Bone marrow (tissue), 2 donors: Measurements from ENCODE around the gene C13orf46.

ENCODE experiments used
- DNase-seq, 2 donors: peaks; one replicate each; lab custom pipeline; 2025; lab: John Stamatoyannopoulos, UW

C13orf46 gene

DNA sequence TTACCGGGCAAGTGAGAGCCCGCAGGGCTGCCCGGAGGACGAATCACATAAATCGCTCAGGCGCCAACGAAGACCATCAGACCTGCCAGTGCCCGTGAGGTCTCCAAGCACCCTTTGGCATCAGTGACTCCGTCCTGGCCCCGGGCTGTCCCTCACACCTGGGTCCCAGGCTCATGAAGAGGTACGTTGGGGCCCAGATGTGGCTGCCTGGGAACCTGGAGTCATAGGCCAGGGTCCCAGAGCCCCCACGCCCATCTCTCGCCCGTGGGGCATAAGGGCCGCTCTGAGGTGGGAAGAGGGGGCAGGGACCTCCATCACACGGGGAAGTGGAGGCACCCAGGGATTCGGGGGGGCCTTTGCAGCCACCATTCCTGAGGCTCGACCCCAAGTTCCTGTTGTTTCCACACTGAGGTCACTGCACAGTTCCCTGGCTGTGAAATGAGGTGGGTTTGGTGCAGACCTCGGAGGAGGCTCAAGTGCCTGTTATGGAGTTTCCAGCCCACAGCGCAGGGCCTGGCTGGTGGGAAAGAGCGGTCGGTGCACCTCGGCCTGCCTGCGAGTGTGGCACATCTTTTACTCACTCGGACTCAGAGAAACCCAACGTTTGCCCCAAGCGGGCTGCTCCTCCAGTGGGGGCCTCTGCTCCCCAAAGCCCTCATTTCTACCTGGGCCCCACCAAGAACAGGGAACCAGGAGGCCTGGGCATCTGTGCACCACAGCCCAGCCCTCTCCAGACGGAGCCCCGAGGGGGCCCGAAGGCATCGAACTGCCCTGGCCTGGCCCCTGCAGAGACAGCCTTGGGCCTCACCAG, 35.9 kb upstream of the C13orf46 start:
- DNase-seq, result no peak

DNA sequence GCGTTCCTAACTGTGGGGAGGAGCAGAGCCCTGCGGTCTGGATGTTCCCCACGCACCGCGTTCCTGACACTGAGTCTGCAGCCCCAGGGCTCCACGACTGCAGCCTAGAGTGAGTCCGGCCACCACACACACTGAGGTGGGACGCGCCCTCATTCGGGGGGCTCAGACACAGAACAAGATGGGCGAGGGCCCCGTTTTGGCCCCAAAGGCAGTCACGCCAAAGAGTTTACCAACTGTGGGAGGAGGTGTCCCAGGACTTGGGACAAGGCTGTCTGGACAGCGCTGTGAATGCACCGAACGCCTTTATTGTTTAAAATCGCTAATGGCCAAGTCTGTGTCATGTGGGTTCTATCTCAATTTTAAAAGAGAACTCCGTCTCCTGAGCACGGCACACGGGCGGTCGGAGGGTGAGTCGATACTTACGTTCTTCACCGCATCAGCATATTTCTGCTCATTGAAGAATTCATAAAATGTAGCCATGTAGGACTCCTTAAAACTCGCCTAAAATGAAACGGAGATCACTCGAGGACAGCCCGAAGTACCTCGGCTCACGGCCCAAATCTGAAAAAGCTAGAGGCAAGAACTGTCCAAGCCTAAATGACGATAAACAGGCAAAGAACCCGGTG, 35.2 kb upstream of the C13orf46 start:
- no peak for DNase-seq

DNA sequence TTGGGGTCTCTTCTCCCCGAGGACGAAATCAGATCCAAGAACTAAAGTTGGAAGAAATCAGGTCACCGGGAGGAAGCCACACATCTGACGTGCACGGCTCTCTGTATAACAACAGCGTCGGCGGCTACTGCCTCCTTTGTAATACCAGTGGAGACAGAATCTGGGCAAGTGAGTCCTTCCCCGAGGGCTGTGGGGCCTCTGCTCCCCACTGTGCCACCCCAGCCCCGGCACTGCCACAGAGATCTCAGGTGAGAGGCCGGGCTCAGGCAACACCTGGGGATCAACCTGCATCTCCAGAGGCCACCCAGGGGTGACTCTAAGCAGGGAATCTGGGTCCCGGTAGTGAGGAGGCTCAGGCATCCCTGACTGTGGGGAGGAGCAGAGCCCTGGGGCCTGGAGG, 33.7 kb upstream of the C13orf46 start:
- DNase-seq, result no peak

DNA sequence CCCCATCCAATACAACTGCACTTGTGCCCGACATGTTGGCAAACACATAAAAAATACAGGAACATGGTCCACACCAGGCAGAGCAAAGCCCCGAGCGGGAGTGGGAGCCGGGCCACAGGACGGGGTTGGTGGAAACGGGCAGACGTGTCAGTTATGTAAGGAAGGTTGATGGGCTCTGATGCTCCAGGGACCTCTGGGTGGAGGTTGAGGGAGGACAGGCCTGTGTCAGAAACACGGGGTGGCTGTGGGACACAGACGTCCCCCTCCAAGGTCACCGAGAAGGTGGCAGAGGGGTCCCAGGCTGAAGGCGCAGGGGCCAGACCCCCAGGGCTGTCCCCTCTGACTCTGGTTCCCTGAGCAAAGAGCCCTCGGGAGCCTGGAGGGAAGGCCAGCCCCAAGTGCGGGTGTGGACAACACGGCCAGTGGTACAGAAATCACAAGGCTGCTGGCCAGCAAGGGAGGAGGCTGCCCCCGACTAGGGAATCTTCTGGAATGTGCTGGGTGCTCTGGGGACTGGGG, 31.4 kb upstream of the C13orf46 start:
- no peak for DNase-seq

DNA sequence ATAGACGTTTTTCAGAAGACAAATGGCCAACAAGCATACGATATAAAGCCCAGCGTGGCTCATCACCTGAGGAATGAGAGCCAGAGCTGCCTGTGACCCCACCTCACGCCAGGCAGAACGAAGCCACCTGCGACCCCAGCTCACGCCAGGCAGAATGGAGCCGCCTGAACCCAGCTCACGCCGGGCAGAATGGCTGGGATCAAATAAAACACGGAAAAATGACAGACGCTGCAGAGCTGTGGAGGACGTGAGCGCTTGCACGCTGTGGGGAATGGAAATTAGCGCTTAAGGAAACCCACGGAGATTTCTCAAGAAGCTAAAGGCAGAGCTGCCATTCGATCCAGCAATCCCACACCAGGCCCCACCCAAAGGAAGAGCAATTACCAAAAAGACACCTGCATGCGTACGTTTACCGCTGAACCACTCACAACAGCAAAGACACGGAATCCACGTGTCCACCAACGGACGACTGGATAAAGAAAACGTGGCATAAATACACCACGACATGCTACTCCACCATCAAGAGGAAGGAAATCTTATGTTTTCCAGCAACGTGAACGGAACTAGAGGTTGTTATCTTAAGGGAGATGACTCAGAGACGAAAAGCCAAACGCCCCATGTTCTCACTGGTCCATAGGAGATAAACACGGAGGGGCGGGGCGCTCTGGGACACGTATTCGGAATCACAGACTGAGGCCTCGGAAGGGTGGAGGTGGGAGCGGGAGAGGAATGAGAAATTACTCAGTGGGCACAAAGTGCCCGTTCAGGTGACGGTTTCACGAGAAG, 30.7 kb upstream of the C13orf46 start:
- DNase-seq, result no peak

DNA sequence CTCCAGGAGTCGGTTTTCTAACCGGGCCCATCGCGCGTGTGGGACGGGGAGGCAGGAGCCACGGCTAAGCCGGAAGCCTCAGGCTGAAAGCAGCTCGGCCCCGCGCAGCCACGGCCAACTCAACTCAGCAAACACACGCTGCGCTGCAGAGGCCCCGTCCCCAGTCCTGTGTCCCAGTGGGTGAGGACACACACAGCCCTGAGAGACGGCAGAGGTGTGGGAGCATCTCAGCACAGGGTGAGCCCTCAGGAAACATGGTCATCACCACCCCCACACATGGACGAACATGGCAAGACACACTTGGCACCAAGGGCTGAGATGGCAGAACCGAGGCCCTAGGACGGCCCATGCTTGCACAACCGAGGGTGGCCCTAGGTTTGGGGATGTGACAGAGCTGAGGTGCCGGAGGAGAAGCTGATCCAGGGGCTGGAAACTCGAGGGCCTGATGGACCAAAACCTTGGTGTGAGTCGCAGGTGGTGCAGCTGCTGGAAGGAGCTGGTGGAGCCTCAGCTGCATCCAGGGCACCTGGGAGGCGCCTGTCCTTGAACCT, 29.0 kb upstream of the C13orf46 start:
- DNase-seq, result no peak

DNA sequence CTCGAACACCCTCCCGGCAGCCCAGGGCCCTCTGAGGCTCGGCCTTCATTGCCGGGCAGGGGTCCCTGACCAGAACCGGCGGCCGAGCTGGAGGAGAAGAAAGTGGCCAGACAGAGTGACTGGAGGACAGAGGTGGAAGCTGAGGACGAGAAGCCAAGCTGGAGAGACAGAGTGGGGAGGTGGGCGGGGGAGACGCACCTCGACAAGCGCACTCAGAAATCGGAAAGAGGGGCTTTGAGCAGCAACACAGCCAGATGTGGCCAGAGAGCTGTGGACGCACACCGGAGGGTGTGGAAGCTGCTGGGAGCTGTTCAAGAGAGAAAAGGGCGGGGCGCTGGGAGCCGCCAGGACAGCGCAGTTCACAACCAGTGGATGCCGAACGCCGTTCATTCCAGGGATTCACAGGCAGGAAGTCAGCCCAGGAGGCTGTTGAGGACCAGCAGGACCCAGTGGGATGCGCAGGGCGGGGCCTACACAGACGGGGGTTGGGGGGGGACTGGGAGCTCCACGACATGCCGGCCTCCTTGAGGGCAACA, 28.2 kb upstream of the C13orf46 start:
- DNase-seq, result no peak

DNA sequence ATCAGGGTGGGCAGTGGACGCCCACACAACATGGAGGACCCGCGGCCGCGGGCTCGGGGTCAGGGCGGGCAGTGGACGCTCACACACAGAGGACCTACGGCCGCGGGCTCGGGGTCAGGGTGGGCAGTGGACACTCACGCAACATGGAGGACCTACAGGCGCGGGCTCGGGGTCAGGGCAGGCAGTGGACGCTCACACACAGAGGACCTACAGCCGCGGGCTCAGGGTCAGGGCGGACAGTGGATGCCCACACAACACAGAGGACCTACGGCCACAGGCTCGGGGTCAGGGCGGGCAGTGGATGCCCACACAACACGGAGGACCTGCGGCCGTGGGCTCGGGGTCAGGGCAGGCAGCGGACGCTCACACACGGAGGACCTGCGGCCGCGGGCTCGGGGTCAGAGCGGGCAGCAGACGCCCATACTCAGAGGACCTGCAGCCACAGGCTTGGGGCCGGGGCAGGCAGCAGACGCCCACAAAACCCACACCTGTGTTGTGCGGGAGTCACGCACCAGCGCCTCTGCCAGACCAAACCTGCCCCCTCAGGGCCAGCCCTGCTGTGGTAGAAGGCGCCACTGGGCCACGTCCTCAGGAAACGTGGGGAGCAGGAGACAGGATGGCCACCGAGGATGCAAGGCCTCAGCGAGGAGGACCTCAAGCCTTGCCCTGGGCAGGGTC, 27.6 kb upstream of the C13orf46 start:
- no peak for DNase-seq

DNA sequence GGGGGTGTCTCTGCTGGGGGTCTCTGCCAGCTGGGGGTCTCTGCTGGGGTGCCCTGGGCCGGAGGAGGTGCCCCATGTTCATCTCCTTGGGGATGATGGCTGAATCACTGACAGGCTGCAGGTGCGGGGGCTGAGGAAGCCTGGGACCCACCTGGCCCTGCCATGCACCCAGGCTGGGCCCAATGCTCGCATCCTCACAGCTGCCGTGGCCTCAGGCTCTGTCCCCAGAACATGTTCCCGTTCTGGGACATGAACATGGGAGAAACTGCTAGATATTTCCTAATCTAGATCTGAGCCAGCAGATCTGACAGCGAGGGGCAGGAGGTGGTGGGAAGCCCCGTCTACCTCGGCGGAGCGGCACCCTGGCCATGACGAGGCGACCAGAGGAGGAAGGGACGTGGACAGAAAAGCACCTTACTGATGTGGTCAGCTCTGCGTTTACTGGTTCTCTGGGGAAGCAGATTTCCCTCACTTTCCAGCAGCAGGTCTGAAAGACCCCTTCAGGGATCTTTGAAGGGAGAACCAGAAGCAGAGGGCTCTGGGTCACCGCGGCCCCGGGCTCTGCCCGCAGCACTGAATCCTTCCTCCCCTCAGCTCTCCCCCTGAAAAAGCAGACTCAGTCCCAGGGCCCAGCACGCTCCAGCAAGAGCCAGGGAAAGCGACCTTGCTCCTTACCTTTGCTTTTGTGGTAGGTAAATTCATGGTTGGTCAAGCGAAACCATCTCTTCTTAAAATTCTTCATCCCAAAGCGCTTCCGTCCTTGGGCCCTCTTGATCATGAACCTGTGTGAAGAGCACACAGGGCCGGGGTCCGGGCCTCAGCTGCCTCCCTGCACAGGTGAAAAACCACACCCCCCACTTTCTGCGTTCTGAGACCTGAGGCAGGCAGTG, 26.5 kb upstream of the C13orf46 start:
- no peak for DNase-seq

DNA sequence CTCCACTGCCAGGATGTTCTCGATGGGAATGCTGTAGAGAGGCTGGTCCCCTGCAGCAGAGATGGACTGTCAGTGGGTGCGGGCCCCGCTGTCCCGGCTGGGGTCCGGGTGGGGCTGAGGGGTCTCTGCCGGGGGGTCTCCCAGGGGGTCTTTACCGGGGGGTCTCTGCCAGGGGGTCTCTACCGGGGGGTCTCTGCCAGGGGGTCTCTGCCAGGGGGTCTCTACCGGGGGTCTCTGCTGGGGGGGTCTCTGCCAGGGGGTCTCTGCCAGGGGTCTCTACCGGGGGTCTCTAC, 25.7 kb upstream of the C13orf46 start:
- no peak for DNase-seq

DNA sequence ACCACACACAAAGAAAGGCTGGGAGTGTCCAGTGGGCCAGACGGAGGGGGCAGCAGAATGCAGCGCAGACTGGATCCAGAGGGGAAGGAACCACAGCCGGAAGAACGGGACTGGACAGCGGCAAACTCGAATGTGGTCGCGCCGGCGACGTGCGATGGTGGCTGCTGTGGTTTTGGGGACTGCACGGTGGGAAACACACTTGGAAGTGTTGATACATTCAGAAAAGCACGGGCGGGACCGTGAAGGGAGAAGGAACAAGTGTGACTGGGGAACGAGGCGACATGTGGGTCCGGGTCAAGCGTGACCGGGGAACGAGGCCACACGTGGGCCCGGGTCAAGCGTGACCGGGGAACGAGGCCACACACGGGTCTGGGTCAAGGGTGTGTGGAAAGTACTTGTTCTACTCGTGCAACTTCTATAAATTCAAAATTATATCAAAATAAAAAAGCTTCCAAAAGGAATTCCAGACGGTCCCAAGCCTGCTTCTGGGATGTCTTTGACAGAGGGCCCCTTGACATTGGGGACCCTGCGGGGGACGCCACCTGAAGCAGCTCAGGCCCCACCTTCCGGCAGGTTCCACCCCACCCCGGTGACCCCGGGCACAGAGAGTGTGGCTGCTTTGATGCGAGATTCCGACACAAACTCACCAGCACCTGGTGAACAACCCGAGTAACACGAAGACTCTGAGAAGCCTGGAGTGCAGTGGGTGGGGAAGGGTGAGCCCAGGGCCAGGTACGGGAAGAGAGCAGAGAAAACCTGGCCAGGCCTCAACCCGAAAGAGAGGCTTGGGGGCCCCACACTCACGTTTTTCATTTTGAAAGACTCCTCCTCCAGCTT, 25.1 kb upstream of the C13orf46 start:
- DNase-seq, result no peak

DNA sequence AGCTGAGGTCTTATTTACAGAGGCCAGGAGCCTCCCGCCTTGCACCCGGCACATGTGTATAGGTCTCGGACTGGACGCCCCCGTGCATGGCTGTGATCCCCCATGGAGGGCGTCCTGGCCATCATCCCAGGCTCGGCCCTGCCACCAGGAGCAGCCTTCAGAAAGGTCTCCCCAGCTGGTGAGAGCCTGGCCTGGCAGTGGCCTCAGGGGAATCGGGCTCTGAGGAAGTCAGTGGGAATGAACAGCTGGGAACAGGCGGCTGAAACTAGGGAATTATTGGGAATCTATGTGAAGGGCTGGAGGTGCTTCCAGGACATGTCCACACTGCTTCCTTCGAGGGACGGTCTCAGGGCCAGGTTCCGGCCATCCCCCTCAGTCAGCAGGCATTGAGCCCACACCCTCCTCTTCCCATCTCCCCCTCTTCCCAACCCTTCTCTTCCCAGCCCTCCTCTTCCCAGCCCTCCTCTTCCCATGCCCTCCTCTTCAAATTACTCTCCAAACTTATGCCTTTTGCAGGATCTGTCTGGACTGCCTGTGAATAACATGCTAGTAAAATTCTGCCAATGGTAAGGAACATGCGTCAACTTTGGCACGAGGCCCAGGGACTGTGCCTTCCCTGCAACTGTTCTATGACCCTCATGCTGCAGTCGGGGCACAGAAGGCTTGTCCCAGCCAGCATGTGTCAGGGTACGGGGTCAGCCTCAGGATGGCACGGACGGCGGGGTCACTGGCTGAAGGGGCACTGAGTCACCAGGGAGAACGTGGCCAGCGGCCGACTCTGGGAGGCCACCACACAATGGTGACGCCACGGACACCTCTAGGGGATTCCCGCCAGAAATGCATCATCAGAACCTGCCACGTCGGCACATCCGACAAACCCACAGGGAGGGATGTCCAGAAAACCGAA, 24.2 kb upstream of the C13orf46 start:
- DNase-seq, result no peak

DNA sequence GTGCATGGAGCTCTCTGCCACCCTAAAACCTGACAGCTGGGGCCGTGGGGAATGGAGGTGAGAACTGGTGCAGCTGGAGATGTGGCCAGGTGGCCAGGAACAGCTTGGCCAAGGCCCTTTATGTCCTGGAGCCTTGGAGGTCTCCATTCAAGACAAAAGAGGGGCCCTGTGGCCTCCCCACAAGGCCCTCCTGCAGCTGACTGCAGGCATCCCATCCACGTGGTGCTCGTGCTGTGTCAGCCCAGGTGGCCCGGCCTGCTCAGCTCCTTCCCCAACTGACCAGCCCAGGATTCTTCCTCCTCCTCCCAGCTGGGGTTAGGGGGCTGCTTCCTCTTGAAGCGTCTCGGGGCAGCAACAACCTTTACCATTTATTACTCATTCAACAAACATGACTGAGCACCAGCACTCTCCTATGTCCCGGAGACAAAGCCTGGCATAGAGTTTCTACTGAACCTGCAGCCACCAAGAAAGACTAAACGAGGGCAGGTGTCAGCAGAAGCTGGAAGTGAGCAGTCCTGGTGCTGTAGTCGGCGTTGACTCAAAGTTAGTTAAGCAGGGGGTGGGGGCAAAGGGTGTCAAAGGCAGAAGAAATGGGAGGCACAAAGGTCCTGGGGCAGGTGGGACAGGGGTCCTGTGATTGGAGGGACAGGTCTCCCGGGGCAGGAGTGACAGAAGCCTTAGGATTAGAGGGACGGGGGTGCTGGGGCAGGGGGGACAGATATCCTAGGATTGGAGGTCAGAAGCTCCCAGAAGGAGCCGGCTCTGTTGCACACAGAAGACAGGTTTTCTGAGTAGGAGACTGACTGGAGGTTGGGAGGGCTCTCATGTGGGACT, 23.3 kb upstream of the C13orf46 start:
- DNase-seq, result no peak

DNA sequence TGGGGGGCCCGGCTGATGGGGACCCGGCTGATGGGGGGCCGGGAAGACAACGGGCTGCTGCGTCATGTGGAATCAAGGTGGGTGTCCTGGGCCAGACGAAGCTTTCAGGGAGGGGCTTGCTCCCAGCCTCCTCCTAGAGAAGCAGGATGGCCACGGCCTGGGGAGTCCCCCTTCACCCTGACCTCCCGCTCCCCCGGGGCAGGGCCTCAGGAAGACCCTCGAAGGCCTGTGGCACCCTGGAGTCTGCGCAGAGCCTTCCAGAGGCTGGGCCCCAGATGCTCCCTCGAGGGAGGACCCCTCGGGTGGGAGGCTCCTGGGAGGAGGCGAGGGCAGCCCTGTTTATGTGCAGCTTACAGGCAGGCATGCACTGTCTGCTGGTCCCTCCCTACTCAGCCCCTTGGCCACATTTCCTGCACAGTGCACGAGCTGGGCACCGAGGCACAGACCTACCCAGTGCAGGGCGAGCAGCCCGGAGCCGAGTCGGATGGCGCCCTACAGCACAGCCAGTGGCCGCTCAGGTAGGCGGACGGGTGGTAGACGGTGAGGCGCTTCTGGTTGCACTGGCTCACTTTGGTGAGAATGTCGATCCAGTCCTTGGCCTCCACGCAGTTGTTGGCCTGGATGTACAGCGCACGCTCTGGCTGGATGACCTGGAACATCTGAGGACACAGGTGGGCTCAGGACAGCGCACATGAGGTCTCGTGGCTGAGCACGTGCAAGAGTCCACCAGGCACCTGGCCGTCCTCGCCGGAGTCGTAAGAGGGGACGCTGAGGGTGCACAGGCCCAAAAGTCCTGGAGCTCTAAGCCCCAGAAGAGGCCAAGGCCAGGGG, 22.4 kb upstream of the C13orf46 start:
- no peak for DNase-seq

DNA sequence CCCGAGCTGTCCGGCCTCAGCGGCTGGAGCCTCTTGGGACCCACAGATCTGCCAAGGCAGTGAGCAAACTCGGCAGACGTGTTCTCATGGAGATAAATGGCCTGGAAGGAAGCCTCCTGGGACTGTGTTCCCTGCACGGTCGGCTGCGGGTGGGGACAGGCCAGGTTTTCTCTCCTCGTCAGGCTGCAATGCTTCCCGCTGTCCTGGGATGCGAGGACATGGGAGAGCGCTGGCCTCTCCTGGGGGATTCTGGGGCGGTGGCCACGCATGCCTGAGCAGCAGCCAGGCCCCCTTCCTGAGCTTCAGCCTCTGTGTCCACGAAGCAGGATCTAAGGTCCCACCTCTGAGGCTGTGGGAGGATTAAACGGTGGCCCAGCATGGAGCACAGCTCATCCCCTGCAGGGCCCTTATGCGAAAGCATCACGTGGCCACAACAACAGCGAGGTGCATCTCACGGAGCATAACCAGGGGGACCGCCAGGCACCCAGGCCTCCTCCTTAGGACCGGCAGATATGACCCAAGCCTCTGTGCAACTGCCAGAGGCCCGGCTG, 21.2 kb upstream of the C13orf46 start:
- no peak for DNase-seq

DNA sequence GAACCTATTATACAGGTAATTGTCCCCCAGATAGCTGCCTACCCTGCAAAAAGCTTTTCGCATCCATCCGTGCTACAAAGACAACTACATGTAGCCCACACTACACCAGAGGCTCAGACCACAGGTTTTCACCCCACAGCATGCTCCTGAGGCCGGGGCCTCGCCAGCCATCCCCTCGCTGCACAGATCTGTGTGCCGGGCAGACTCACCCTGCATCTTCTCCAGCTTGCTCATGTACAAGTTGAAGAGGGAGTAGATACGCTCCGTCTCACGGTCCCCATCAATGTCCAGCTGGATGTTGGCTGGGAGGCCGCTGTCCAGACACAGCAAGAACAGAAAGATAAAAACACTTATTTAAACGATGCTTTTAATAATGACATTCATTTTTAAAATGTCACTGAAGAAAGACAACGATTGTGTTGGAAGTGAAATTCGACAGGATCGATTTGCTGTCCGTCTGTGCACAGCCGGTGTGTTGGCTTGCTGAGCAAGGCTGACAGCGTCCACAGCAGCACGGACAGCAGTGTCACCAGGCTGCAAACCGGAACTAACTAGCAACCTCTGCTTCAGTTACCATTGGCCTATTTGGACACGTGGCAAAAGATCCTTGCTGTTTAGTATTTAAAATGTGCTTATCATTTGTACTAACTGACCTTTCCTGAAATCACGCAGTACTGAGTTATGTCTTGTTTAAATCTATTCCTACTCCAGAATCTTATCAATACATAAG, 18.6 kb upstream of the C13orf46 start:
- DNase-seq, result no peak
